Lung (tissue), 12 donors: ENCODE results near the gene ILKAP. TPM values are rescaled to one million over a fixed set of nuclear protein-coding genes. Genes with fewer than 3 reads are reported as not detected.

ENCODE experiments used
- ATAC-seq: fragments of 200-7000 bp; cut with Tn5 transposase; one replicate; pipeline ENCODE4 v1.9.1; 2020; ENCODE audit warnings: moderate number of reproducible peaks; ENCODE audit not compliant: insufficient read depth, low FRiP score
- DNase-seq, 3 donors: peaks; one replicate each; pipeline ENCODE4 v3.0.0-alpha.2; 2013 to 2017
- H3K27ac ChIP-seq, 2 donors: one replicate each; pipeline ENCODE4 v1.5.1; 2013; ENCODE audit warnings: mild to moderate bottlenecking in 2 of 2, moderate library complexity in 2 of 2, control low read depth in 1 of 2, inconsistent platforms in 1 of 2, low read depth in 1 of 2, low read length in 1 of 2
- H3K27me3 ChIP-seq, 3 donors: one replicate each; pipeline ENCODE4 v1.5.1; 2013; ENCODE audit warnings: low read length in 2 of 3; ENCODE audit not compliant: control insufficient read depth in 3 of 3, insufficient read depth in 3 of 3
- H3K36me3 ChIP-seq, 4 donors: one replicate each; pipeline ENCODE4 v1.5.1; 2013; ENCODE audit warnings: low read length in 4 of 4, mild to moderate bottlenecking in 1 of 4, moderate library complexity in 1 of 4; ENCODE audit not compliant: control insufficient read depth in 4 of 4, insufficient read depth in 4 of 4
- H3K4me1 ChIP-seq, 5 donors: one replicate each; pipeline ENCODE4 v1.5.1; 2013; ENCODE audit warnings: low read length in 5 of 5, mild to moderate bottlenecking in 2 of 5, moderate library complexity in 1 of 5; ENCODE audit not compliant: control insufficient read depth in 5 of 5, insufficient read depth in 5 of 5
- H3K4me3 ChIP-seq: one replicate; pipeline ENCODE4 v1.5.1; 2013; ENCODE audit warnings: mild to moderate bottlenecking, control low read depth, moderate library complexity
- H3K9ac ChIP-seq, 2 donors: one replicate each; pipeline ENCODE4 v1.5.1; 2013; ENCODE audit warnings: low read length in 2 of 2, control low read depth in 1 of 2; ENCODE audit not compliant: insufficient read depth in 1 of 2
- H3K9me3 ChIP-seq, 4 donors: one replicate each; pipeline ENCODE4 v1.5.1; 2013; ENCODE audit warnings: low read length in 3 of 4, mild to moderate bottlenecking in 1 of 4, moderate library complexity in 1 of 4; ENCODE audit not compliant: control insufficient read depth in 4 of 4, insufficient read depth in 3 of 4
- CTCF ChIP-seq: IDR thresholded peaks from 2 replicates; pipeline ENCODE4 v1.5.1; 2012; ENCODE audit warnings: mild to moderate bottlenecking; ENCODE audit errors: control extremely low read depth, extremely low read depth
- WGBS, 2 donors: extraction: QIAGEN DNeasy Blood & Tissue Kit; methylation state at CpG; one replicate each; pipeline ENCODE4 v1.1.7; 2013; 5-methylcytosine and 5-hydroxymethylcytosine counted together
- polyA plus RNA-seq, 2 donors: library from polyadenylated mRNA; stranded (reverse); fragments of 200-250 nt; gene quantifications; one replicate each; pipeline ENCODE4 v1.2.1, GENCODE V29; 2013
- total RNA-seq, 2 donors: library from RNA; depleted of rRNA in 1 of 2; stranded (reverse); fragments of >200 nt in 1 of 2; gene quantifications; one replicate each; pipeline ENCODE4 v1.2.1, GENCODE V29; 2014 to 2021
- donor health status: control.
- donor health status: control.
- donor health status: Bipolar disorder and iron deficiency.
- donor health status: healthy.
- donor health status: DM: yes; HTN: yes; CAD: no.

ILKAP gene
- total and polyA plus RNA-seq, 4 donors: 35.0 to 52.0 (median 42.1) TPM

DNA sequence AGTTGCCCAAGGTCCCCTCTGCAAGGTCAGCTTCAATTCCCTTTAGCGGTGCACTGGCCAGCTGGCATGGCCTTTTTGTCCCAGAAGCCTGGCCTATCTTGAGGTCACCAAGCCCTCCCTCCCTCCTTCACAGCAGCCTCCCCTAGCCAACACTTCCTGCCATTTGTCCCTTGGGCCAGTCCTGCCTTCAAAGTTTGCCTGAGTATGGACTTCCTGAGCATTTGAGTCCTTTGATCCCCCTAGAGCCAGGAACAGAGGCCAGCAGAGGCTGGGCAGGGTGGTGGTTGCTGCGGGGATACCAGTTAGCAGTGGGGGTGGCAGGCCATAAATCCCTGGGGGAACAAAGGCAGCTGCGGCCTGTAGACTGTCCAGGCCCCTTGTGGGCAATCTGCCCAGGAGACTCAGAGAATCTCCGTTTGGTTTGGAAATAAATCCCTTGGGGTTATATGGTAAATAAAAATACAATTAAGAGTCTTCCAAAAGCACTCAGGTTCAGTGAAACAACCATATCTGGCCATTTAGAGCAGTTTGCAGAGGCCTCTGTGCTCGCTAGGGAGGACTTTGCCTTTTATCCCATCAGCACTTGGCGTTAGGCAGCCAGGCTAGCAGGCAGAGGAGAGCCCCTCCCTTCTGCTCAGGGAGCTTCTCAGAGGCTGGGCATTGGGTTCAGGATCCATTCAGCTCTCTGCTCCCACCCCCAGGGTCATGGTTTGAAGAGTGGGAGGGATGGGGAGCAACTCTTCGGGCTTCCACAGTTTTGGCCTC is 39.4 kb upstream of the ILKAP start:
- no peak for ATAC-seq
- Histone ChIP-seq H3K4me1 (peaks cover 0 to 23% (median 6%) of the 10 kb centered on the region in 5 donors), H3K9me3 (peaks cover 0 to 2% (median 0%) of the 10 kb centered on the region in 4 donors), H3K9ac (no peak overlapping the region), H3K27ac (no peak overlapping the region), H3K4me3 (no peak overlapping the region), H3K27me3 (peaks cover 0 to 12% (median 10%) of the 10 kb centered on the region in 3 donors), H3K36me3 (peaks cover 3 to 14% (median 8%) of the 10 kb centered on the region in 4 donors)
- no peak for TF ChIP-seq CTCF
- DNase-seq: peak; percentile 74 to 77 (median 75)
- 65 to 82% methylated on average over 7 of the region's 7 CpGs for whole genome bisulfite sequencing, 2 donors

DNA sequence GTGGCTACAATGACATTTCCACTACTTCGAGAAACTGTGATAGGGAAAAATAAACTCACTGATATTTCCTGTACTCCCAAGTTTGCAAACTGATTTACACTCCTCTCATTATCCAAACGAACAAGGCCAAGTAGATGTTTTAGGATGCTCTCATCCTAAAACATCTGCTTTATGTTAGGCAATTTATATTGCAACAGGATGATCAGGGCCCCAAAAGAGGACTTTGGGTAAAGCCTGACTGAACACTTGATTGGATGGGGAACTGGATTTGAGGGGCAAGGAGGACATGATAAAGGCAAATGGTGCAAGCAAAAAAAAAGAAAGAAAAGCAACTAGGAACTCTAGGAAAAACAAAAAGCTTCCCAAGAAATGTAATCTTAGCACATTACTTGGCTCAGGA is 38.5 kb upstream of the ILKAP start:
- no peak for DNase-seq
- H3K9ac ChIP-seq: no peak overlapping the region
- H3K36me3 ChIP-seq: peaks cover 3 to 14% (median 7%) of the 10 kb centered on the region in 4 donors
- WGBS, 2 donors: 68 to 86% methylated on average over 2 of the region's 2 CpGs
- peaks cover 0 to 21% (median 16%) of the 10 kb centered on the region in 3 donors for H3K27me3 ChIP-seq
- TF ChIP-seq CTCF: no peak
- H3K27ac ChIP-seq: no peak overlapping the region
- ATAC-seq: no peak
- H3K4me3 ChIP-seq: no peak overlapping the region
- peaks cover 0 to 23% (median 6%) of the 10 kb centered on the region in 5 donors for H3K4me1 ChIP-seq
- H3K9me3 ChIP-seq: peaks cover 0 to 2% (median 0%) of the 10 kb centered on the region in 4 donors

GRCh38 chr2:238240757-238241711 is 37.5 kb upstream of the ILKAP start:
- no peak overlapping the region for H3K9ac ChIP-seq
- peaks cover 0 to 2% (median 0%) of the 10 kb centered on the region in 4 donors for H3K9me3 ChIP-seq
- H3K27me3 ChIP-seq: peaks cover 0 to 27% (median 18%) of the 10 kb centered on the region in 3 donors
- ATAC-seq (no peak), DNase-seq (peak; percentile 79 to 87 (median 85))
- no peak overlapping the region for H3K4me3 ChIP-seq
- peaks cover 3 to 14% (median 6%) of the 10 kb centered on the region in 4 donors for H3K36me3 ChIP-seq
- no peak for TF ChIP-seq CTCF
- no peak overlapping the region for H3K27ac ChIP-seq
- 11 to 17% methylated on average over 47 to 71 of the region's 71 CpGs for WGBS, 2 donors
- peaks cover 0 to 23% (median 6%) of the 10 kb centered on the region in 5 donors for H3K4me1 ChIP-seq
